Endometrium (tissue), 2 donors: ENCODE data around the gene DAGLB.
"Not testable (repeated sequence)": the region's sequence is repeated elsewhere in the genome, so short reads cannot be mapped to it uniquely, and the experiment has no call there.

Experiments used
- FAIRE-seq: peaks from 2 replicates; lab custom pipeline; 2012; peaks lifted over from hg19 to GRCh38; lab: Jason Lieb, UNC
- donor health status: control.
- donor health status: control.

DAGLB gene

DNA sequence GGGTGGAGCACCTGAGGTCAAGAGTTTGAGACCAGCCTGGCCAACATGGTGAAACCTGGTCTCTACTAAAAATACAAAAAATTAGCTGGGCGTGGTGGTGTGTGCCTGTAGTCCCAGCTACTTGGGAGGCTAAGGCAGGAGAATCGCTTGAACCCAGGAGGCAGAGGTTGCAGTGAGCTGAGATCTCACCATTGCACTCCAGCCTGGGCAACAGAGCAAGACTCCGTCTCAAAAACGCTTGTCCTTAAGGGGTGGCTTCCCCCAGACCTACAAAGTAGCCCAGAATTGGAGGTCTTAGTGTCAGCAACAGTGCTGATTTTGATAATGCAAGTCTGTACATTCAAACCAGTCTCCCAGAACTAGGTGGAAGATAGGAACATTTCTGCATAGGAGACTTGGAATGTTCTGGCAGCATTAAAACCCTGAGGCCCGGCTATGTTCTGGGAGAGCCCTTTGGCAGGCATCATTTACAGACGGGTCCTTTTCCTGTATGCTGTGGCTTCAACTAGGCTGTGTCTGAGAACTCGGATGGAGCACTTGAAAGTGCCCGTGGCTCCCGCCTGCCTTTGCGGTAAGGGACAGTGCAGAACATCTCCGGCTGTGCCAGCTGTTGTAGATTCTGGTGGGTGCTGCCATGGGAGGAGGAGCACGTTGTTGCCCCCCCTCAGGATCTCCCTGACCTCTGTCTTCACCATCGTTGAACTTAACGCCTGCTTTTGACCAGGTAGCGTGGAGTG lies 49.8 kb downstream of the DAGLB start:
- FAIRE-seq: not testable (repeated sequence)

DNA sequence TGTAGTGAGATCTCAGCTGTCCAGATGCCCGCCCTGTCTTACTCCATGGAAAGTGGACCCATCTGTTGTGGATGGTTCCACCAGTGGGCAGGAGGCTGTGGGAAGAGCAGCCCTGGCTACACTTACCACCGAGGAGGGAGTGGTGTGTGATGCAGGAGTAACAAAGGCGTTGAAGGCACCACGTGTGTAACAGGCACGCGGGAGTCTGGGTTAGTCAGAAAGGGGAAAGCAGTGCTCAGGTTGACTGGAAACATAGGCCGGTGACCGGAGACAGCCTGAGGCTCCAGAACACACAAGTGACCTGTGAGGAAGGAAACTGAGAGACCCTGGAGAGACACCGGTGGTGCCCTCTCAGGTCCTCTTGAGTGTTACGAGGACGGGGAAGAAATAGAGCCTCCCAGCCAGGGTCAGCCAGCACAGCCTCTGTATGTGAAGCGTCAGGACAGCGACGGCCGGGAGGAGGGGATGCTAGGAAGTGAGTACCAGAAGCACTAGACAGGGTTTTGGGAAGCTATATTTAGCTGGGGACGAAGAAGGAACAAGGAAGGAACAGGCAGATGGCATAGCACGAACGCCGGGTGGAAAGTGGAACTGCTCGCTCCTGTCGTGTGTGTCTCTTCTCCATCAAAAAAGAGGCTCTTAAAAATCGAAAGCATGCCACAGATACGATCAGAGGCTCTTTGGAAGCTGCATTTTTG lies 51.7 kb downstream of the DAGLB start:
- no peak for FAIRE-seq

GRCh38 chr7:6394114-6394513 lies 53.6 kb downstream of the DAGLB start:
- FAIRE-seq: no peak

DNA sequence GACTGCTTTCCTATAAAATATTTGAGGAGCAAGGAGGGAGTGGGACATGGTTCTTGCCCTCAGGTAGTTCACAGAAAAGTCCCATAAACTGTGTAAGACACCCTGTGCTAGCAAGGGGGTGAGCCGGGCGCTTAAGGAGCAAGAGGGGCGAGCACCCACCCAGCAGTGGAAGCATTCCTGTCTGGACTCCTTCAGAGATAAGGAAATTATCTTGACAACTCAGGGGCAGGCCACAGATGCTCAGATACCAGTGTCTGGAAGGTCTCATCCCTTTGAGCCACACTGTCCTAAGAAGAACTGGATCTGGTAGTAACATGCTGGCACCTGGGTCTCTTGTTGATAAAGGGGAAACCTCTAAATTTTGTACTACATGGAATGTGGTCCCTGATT lies 54.1 kb downstream of the DAGLB start:
- FAIRE-seq: no peak

GRCh38 chr7:6392712-6393666 lies 54.8 kb downstream of the DAGLB start:
- FAIRE-seq: no peak

DNA sequence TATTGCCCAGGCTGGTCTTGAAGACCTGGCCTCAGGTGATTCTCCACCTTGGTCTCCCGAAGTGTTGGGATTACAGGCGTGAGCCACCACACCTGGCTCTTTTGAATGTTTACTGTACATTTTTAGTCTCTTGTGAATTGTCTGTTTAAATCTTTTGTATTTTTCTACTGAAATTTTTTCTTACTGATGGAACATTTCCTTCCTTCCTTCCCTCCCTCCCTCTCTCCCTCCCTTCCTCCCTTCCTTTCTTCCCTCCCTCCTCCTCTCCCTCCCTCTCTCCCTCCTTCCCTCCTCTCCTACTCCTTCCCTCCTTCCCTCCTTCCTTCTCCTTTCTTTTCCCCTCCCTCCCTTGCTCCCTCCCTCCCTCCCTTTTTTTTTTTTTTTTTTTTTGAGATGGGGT lies 58.0 kb downstream of the DAGLB start:
- no peak for FAIRE-seq

DNA sequence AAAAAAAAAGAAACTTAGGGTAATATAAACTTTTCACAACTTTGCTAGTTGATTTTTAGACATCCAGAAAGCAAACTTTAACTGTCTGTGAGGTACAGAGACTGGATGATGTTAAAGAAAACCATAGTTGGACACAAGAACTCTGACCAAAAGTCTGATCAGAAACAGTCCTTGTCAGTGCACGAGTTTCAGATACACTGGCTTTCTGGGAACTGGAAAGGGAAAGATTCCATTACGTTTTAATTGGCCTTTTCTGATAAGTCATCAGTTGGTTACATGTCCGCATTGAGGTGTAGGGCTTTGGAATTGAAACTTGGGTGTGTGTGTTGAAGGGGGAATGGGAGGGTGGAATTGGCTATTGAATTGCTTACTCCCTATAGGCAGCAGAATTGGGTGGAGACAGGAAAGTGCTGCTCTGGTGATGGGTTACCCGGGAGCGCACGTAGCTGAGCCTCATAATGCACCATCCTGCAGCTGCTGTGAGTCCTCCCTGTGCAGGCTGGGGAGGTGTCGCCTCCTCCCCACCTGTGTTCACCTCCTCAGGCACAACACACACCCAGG lies 59.9 kb downstream of the DAGLB start:
- no peak for FAIRE-seq

GRCh38 chr7:6386779-6387178 lies 61.0 kb downstream of the DAGLB start:
- no peak for FAIRE-seq

DNA sequence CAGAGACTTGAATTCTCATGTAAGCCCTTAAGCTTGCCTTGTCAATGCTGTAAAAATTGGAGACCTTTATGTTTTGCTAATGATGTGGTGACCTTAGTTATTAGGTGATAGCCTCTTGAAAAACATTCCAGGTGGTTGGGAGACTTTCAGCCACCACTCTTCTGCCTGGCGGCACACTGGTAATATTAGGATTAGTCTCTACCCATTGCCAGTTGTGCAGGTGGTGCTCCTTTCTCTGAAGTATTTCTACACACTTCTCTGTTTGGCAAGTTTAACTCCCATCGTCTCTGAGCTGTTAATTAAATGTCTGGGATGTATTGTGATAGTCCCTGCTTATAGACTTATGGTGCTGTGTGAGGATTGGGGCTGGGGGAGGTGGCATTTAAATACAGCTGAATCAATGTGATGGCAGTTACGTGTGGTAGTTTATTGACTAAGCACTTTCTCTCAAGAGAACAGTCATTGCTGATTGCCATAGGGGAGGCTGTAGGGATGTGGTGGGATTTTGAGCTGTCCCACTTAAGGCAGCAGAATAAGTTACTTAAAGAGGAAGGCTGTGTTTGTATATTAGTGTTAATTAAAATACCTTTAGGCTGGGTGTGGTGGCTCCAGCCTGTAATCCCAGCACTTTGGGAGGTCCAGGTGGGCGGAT lies 61.7 kb downstream of the DAGLB start:
- FAIRE-seq: no peak

GRCh38 chr7:6385110-6385781 lies 62.5 kb downstream of the DAGLB start:
- FAIRE-seq: no peak

GRCh38 chr7:6384327-6384726 lies 63.4 kb downstream of the DAGLB start:
- no peak for FAIRE-seq

- FAIRE-seq: no peak
These were observed 64.9 kb downstream of the DAGLB start for GRCh38 chr7:6382817-6383216.

- FAIRE-seq: not testable (repeated sequence)
These were observed 65.9 kb downstream of the DAGLB start for GRCh38 chr7:6381846-6382245.

DNA sequence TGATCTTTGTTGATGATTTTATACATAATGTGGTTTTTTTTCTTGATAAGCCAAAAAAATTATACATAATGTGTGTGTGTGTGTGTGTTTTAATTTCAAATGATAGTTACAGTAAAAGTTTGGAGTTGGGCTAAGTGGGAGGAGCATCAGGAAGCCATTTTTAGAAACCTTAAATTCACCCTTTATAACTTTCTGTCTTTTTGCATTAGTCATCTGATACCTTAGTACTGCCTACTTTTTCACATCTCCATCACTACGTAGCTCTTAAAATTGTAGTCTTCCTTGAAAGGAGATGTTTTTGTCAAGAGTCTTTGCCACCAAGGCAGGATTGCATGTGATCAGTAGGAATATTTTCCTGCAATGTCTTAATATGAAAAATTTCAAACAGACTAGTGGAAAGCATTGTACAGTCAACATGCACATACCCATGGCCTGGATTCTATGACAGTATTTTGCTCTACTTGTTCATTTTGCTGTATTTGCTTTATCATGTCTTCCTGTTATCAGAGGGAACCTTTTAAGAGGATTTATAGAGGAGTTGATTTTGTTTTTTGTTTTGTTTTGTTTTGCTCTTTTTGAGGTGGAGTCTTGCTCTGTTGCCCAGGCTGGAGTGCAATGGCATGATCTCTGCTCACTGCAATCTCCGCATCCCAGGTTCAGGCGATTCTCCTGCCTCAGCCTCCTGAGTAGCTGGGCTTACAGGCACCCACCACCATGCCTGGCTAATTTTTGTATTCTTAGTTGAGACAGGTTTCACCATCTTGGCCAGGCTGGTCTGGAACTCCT lies 67.3 kb downstream of the DAGLB start:
- FAIRE-seq: no peak

DNA sequence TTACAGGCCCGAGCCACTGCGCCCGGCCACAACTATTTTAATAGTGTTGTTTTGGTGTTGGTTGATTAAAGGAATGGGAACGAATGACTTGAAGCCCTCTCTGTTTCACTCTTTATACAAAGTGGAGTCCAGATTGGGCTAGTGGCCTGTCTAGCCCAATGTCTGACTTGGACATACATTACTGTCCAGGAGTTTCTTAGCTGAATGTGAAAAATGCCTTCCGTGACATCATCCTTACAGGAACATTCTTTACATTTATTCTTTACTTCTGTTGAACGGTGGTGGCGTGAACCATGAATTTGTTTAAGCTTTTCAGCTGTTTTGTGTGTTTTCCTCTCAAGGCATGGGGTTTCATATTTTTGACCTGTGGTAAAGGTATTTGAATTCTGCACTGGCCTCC lies 67.9 kb downstream of the DAGLB start:
- FAIRE-seq: no peak

- FAIRE-seq: not testable (repeated sequence)
These were observed 69.2 kb downstream of the DAGLB start for GRCh38 chr7:6378556-6378955.

DNA sequence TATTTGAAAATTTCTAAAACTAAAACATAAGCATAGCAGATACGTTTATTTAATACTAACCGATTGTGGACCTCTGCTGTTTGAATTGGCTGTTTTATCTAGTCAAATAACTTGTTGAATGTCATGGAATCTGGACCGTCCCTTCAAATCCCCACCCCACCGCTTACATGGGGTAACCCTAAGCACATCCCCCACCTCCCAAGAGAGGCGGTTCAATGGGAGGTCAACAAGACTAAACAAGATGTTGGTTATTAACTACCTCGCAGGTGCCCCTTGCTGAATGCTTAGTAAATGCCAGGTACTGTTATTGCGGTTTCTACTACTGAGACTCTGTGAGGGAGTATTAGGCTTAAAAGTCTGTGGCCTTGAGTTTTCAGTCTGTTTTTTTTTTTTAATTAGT lies 70.9 kb downstream of the DAGLB start:
- FAIRE-seq: no peak

GRCh38 chr7:6375348-6376101 lies 72.2 kb downstream of the DAGLB start:
- FAIRE-seq: no peak

- no peak for FAIRE-seq
These were observed 80.0 kb downstream of the DAGLB start for GRCh38 chr7:6367701-6368211.
